ENCODE data around the gene MCAT.

Gene MCAT

DNA sequence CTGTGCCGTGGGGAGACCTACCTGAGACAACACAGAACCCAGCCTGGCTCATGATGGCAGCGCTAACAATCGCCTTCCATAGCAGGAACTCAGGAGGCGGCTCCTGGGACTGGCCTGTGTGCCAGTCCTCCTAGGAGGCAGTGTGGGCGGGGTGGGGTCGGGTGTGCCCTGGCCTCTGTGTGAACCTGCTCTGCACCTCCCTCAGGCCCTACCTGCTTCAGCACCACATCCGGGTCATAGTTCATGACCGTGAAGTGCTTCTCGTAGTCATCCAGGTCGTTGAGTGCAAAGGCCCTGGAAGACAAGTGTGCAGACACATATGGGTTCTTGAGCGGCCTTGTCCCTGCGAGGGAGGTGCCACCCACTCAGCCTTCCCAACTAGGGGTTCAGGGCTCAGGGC lies 28.4 kb upstream of the MCAT start:
- H3K4me3 ChIP-seq (ENCODE audit: low read depth, low read length), result no peak overlapping the region
- TF ChIP-seq, protein P1, sequence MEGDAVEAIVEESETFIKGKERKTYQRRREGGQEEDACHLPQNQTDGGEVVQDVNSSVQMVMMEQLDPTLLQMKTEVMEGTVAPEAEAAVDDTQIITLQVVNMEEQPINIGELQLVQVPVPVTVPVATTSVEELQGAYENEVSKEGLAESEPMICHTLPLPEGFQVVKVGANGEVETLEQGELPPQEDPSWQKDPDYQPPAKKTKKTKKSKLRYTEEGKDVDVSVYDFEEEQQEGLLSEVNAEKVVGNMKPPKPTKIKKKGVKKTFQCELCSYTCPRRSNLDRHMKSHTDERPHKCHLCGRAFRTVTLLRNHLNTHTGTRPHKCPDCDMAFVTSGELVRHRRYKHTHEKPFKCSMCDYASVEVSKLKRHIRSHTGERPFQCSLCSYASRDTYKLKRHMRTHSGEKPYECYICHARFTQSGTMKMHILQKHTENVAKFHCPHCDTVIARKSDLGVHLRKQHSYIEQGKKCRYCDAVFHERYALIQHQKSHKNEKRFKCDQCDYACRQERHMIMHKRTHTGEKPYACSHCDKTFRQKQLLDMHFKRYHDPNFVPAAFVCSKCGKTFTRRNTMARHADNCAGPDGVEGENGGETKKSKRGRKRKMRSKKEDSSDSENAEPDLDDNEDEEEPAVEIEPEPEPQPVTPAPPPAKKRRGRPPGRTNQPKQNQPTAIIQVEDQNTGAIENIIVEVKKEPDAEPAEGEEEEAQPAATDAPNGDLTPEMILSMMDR (IDR thresholded peaks at IDR 0.05; ENCODE audit: low read depth, low read length), result no peak

- TF ChIP-seq, protein P1 (IDR thresholded peaks at IDR 0.05; ENCODE audit: low read depth, low read length), result no peak
- no peak overlapping the region for H3K4me3 ChIP-seq (ENCODE audit: low read depth, low read length)
Observed at GRCh38 chr22:43171019-43171491, 27.9 kb upstream of the MCAT start.

DNA sequence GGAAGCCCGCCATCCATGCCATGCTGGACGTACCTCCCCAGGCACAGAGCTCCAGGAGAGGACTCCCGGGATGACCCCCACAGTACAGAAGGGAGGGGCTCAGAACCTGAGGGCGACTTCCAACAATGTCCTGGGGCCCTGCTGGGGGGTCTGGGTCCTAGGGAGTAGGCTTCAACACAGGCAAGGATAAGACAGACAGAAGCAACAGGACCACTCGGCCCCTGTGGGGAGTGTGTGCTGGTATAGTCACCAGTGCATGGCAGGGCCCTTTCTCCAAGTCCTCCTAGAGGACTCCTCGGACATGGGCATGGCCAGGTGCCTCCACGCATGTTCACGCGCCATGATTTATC lies 26.9 kb upstream of the MCAT start:
- H3K4me3 ChIP-seq (ENCODE audit: low read depth, low read length), result no peak overlapping the region
- TF ChIP-seq, protein P1 (IDR thresholded peaks at IDR 0.05; ENCODE audit: low read depth, low read length), result no peak

- H3K4me3 ChIP-seq (ENCODE audit: low read depth, low read length), result no peak overlapping the region
- TF ChIP-seq, protein P1 (IDR thresholded peaks at IDR 0.05; ENCODE audit: low read depth, low read length), result no peak
Observed at GRCh38 chr22:43169310-43170130, 26.3 kb upstream of the MCAT start.

GRCh38 chr22:43168471-43169309 lies 25.5 kb upstream of the MCAT start:
- no peak overlapping the region for H3K4me3 ChIP-seq (ENCODE audit: low read depth, low read length)
- TF ChIP-seq, protein P1 (IDR thresholded peaks at IDR 0.05; ENCODE audit: low read depth, low read length), result no peak

DNA sequence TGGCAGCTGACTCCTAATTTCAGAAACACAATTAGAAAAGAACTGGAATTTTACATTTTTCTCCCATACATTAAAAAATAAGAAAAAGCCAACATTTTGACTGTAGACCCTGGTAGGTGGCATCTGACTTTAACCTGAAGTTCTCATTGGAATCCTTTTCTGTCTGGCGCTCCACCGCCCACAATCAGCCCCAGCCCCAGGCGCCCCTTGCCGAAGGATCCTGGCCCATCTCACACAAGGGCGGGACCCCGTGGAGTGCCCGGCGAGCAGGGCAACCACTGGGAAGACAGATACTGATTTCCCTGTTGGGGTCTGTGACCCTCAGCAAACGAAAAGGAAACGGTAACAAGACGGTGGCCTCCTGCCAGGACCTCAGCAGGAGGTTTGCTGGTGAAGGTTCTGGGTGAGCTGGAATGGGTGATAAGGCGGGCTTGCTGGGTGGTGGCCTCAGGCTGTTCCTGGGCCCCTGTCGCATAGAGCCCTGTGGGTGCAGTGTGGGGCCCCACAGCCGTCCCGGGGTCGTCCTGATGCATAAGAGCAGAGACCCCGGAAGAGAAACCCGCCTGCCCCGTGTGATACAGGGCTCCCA lies 23.9 kb upstream of the MCAT start:
- H3K4me3 ChIP-seq (ENCODE audit: low read depth, low read length), result no peak overlapping the region
- TF ChIP-seq, protein P1 (IDR thresholded peaks at IDR 0.05; ENCODE audit: low read depth, low read length), result no peak
